GM12878 (cell line): ENCODE data around the gene CMTM4.

Experiments used
- HCFC1 ChIP-seq: fragments of 150-350 bp; IDR thresholded peaks from 2 replicates; pipeline ENCODE4 v1.6.1; 2014; ENCODE audit warnings: low read length
- MEF2A ChIP-seq: IDR thresholded peaks from 2 replicates; pipeline ENCODE4 v1.6.1; 2011; ENCODE audit warnings: low read depth, mild to moderate bottlenecking, low read length, moderate library complexity; ENCODE audit not compliant: insufficient read depth

- no peak for TF ChIP-seq HCFC1
- no peak for TF ChIP-seq MEF2A
These were observed 95.1 kb downstream of the CMTM4 start for GRCh38 chr16:66601471-66601870.
